ENCODE results near the gene DPYSL5.

- TF ChIP-seq POLR2AphosphoS5 (IDR thresholded peaks at IDR 0.05) (no peak), EP300 (IDR thresholded peaks at IDR 0.05) (no peak), POLR2A (IDR thresholded peaks at IDR 0.05) (no peak)
Measured at GRCh38 chr2:26885651-26886329, 37.9 kb downstream of the DPYSL5 start.
